Activated naive CD4-positive, alpha-beta T cell treated with anti-CD3 and anti-CD28 coated beads, Interleukin-2, amount 50 U/mL, for 24 hours (primary cell): ENCODE measurements around the gene CUL4A.

ENCODE experiments used
- H3K27ac Mint-ChIP-seq: one replicate; pipeline ENCODE4 v1.8.0; 2021; ENCODE audit warnings: mild to moderate bottlenecking, mixed read lengths
- H3K27me3 Mint-ChIP-seq: one replicate; pipeline ENCODE4 v1.8.0; 2021; ENCODE audit warnings: mixed read lengths
- H3K36me3 Mint-ChIP-seq: one replicate; pipeline ENCODE4 v1.8.0; 2021; ENCODE audit warnings: mixed read lengths
- H3K4me1 Mint-ChIP-seq: one replicate; pipeline ENCODE4 v1.8.0; 2021; ENCODE audit warnings: mixed read lengths
- H3K4me3 Mint-ChIP-seq: one replicate; pipeline ENCODE4 v1.8.0; 2021; ENCODE audit warnings: mild to moderate bottlenecking, mixed read lengths
- H3K9me3 Mint-ChIP-seq: one replicate; pipeline ENCODE4 v1.8.0; 2021; ENCODE audit warnings: mixed read lengths

The CUL4A gene

GRCh38 chr13:113216254-113217048 is 7.0 kb downstream of the CUL4A start:
- peaks cover 27% of the 10 kb centered on the region for H3K4me1 Mint-ChIP-seq
- H3K4me3 Mint-ChIP-seq, result no peak overlapping the region
- H3K36me3 Mint-ChIP-seq, result peaks cover 7% of the 10 kb centered on the region
- H3K9me3 Mint-ChIP-seq, result no peaks in the 10 kb centered on the region
- H3K27me3 Mint-ChIP-seq, result no peaks in the 10 kb centered on the region
- H3K27ac Mint-ChIP-seq, result no peak overlapping the region

DNA sequence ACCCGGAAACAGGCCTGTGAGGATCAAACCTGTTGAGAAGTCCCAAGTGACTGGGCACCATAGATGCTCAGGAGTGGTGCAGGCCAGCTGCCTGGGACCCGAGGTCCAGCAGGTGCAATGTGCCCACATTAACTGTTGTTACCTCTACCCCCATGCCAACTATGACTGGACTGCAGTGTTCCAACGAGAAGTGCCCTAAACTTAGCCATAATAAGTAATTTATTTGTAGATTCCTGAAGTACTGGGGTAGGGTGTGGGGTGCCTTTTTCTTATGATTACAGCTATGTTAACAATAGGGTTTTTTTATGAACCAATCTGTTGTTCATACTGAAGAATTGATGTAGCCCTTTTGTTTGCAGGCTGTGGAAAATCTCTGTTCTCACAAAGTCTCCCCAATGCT is 9.2 kb downstream of the CUL4A start:
- Mint-ChIP-seq H3K27me3 (no peaks in the 10 kb centered on the region), H3K27ac (no peak overlapping the region), H3K4me3 (no peak overlapping the region), H3K4me1 (peaks cover 27% of the 10 kb centered on the region), H3K36me3 (peaks cover 2% of the 10 kb centered on the region), H3K9me3 (no peaks in the 10 kb centered on the region)

DNA sequence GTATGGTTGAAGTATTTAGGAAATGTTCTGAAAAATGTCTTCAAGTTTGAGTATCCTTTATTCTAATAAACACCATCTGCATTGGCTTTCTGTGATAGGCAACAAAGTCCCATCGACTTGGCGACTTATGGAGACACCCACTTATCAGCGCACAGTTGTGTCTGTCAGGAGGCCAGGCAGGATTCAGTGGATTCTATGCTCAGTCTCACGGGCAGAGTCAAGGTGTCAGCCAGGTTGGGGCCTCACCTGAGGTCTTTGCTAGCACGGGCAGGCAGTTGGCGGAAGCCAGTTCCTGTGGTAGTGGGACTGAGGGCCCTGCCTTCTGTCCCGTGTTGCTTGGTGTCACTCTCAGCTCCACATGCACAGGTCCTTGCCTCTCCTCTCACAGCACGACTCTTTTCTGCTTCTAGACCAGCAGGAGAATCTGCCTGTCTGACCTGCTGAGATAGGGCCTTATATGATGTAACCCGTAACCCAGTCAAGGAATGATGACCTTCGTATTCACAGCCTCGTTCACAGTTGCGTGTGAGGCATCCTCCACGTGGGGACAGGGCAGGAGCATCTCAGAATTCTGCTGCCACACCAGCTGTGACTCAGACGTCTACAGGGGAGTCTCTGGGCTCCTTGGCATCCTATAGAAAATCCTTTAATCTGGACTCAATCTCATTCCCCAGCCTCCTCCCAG is 10.0 kb downstream of the CUL4A start:
- Mint-ChIP-seq H3K27me3 (no peaks in the 10 kb centered on the region), H3K9me3 (no peaks in the 10 kb centered on the region), H3K36me3 (peaks cover 2% of the 10 kb centered on the region), H3K27ac (no peak overlapping the region), H3K4me1 (peaks cover 27% of the 10 kb centered on the region), H3K4me3 (no peak overlapping the region)

GRCh38 chr13:113220141-113220598 is 10.8 kb downstream of the CUL4A start:
- no peak overlapping the region for H3K4me3 Mint-ChIP-seq
- no peaks in the 10 kb centered on the region for H3K9me3 Mint-ChIP-seq
- H3K27ac Mint-ChIP-seq, result no peak overlapping the region
- H3K36me3 Mint-ChIP-seq, result peaks cover 2% of the 10 kb centered on the region
- no peaks in the 10 kb centered on the region for H3K27me3 Mint-ChIP-seq
- peaks cover 27% of the 10 kb centered on the region for H3K4me1 Mint-ChIP-seq

- Mint-ChIP-seq H3K9me3 (no peaks in the 10 kb centered on the region), H3K27ac (no peak overlapping the region), H3K4me3 (no peak overlapping the region), H3K4me1 (peaks cover 27% of the 10 kb centered on the region), H3K36me3 (peaks cover 2% of the 10 kb centered on the region), H3K27me3 (no peaks in the 10 kb centered on the region)
Observed at GRCh38 chr13:113220877-113221276, 11.5 kb downstream of the CUL4A start.

GRCh38 chr13:113223070-113223469 is 13.7 kb downstream of the CUL4A start:
- no peaks in the 10 kb centered on the region for H3K27me3 Mint-ChIP-seq
- no peak overlapping the region for H3K4me3 Mint-ChIP-seq
- H3K27ac Mint-ChIP-seq, result no peak overlapping the region
- no peaks in the 10 kb centered on the region for H3K9me3 Mint-ChIP-seq
- H3K36me3 Mint-ChIP-seq, result peaks cover 4% of the 10 kb centered on the region
- peaks cover 23% of the 10 kb centered on the region for H3K4me1 Mint-ChIP-seq

- H3K4me3 Mint-ChIP-seq, result no peak overlapping the region
- H3K36me3 Mint-ChIP-seq, result peaks cover 7% of the 10 kb centered on the region
- H3K9me3 Mint-ChIP-seq, result no peaks in the 10 kb centered on the region
- no peaks in the 10 kb centered on the region for H3K27me3 Mint-ChIP-seq
- peak overlapping the region; percentile 17 for H3K27ac Mint-ChIP-seq
- H3K4me1 Mint-ChIP-seq, result peaks cover 22% of the 10 kb centered on the region
Observed at GRCh38 chr13:113224486-113224885, 15.1 kb downstream of the CUL4A start.

DNA sequence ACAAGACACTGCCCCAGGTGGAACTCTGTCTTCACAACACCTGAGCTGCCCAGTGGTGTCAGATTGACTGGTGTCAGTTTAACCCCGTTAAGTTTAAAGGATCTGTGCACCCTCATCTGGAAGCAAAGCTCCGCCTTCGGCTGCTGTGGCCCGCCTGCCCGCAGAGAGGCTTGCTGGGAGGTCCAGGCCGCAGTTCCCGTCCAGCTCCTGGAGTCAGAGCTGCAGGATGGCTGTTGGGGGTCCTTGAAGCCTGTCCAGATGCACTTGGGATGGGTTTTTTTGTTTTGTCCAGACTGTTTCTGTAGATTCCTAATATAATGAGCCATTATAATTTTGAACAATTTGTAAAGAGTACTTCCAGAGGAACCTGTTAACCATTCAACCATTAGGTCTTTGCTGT is 16.1 kb downstream of the CUL4A start:
- H3K36me3 Mint-ChIP-seq, result peaks cover 8% of the 10 kb centered on the region
- H3K4me3 Mint-ChIP-seq, result no peak overlapping the region
- H3K27me3 Mint-ChIP-seq, result no peaks in the 10 kb centered on the region
- H3K27ac Mint-ChIP-seq, result no peak overlapping the region
- no peaks in the 10 kb centered on the region for H3K9me3 Mint-ChIP-seq
- peaks cover 14% of the 10 kb centered on the region for H3K4me1 Mint-ChIP-seq

DNA sequence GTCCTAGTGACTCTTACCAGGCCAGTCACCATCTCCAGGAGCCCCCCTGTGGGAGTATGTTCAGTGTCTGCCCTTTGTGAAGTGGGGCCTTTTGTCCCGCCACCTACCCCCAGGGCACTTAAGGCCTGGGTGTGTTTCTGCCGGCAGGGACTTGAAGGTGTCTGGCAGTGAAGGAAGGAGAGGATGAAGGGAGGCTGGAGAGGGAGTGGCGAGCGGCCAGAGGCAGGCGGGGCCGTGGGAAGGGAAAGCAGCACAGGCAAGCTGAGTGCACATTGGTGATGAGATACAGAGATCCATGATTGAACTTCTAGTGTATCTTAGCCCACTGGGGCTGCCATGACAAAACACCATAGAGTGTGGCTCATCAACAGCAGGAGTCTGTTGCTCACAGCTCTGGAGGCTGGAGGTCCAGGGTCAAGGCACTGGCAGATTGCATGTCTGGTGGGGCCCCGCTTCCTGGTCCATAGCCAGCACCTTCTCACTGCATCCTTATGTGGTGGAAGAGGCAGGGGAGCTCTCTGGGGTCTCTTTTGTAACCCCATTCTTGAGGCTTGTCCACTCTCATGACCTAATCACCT is 17.5 kb downstream of the CUL4A start:
- H3K9me3 Mint-ChIP-seq, result no peaks in the 10 kb centered on the region
- H3K4me3 Mint-ChIP-seq, result no peak overlapping the region
- no peak overlapping the region for H3K27ac Mint-ChIP-seq
- H3K4me1 Mint-ChIP-seq, result peaks cover 5% of the 10 kb centered on the region
- no peaks in the 10 kb centered on the region for H3K27me3 Mint-ChIP-seq
- peaks cover 8% of the 10 kb centered on the region for H3K36me3 Mint-ChIP-seq

- peaks cover 3% of the 10 kb centered on the region for H3K4me1 Mint-ChIP-seq
- no peak overlapping the region for H3K4me3 Mint-ChIP-seq
- H3K9me3 Mint-ChIP-seq, result no peaks in the 10 kb centered on the region
- H3K36me3 Mint-ChIP-seq, result peaks cover 10% of the 10 kb centered on the region
- no peak overlapping the region for H3K27ac Mint-ChIP-seq
- H3K27me3 Mint-ChIP-seq, result no peaks in the 10 kb centered on the region
Observed at GRCh38 chr13:113229161-113229560, 19.7 kb downstream of the CUL4A start.

DNA sequence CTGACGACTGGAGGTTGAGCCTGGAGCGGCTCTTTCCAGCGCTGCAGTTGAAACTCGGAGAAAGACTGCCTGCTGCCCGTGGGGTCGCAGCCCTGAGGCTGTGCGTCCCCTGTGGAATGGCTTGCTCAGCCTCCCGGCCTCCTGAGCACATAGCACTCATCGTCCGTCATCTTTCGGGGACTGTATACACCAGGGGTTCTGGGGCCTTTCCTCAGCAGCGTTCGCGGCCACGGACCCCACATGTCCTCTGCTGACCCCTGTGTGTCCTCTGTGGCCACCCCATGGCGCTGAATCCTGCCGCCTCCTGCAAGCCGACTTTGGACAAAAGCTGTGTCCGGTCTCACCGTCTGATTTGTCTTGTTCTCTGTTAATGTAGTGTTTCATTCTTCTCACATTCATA is 20.4 kb downstream of the CUL4A start:
- H3K4me1 Mint-ChIP-seq, result peaks cover 3% of the 10 kb centered on the region
- H3K36me3 Mint-ChIP-seq, result peaks cover 11% of the 10 kb centered on the region
- no peak overlapping the region for H3K27ac Mint-ChIP-seq
- H3K4me3 Mint-ChIP-seq, result no peak overlapping the region
- H3K27me3 Mint-ChIP-seq, result no peaks in the 10 kb centered on the region
- H3K9me3 Mint-ChIP-seq, result no peaks in the 10 kb centered on the region

DNA sequence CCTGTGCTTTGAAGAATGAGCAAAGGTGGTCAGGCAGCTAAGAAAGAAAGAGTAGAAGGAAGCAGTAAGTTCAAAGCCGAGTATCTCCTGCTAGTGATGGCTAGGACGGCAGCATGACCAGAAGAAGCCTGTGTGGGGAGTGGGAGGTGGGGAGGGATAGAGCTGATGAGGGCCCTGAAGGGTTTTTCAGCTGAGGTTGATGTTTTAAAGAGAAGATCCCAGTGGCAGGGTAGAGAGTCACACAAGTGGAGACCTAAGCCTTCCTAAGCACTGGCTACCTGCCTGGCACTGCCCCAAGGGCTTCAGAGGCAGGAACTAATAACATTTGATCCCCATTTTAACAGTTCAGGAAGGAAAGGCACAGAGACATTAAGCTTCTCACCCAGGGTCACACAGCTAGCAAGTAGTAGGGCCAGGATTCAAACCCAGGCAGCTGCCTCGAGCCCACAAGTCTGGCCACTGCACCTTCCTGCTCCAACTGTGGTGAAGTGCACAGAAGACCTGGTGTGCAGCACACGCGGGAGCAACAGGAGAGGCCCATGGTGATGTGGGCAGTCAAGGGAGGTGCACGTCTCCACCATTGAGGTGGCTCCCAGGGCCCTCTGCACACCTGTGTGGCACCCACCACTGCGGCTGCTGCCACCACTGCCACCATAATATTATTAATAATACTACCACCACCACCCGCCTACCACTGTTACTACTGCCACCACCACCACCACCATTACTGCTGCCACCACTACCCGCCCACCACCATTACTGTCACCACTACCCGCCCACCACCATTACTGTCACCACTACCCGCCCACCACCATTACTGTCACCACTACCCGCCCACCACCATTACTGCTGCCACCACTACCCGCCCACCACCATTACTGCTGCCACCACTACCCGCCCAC is 22.1 kb downstream of the CUL4A start:
- peaks cover 3% of the 10 kb centered on the region for H3K4me1 Mint-ChIP-seq
- H3K36me3 Mint-ChIP-seq, result peaks cover 19% of the 10 kb centered on the region
- H3K27me3 Mint-ChIP-seq, result no peaks in the 10 kb centered on the region
- no peak overlapping the region for H3K4me3 Mint-ChIP-seq
- no peaks in the 10 kb centered on the region for H3K9me3 Mint-ChIP-seq
- H3K27ac Mint-ChIP-seq, result no peak overlapping the region

DNA sequence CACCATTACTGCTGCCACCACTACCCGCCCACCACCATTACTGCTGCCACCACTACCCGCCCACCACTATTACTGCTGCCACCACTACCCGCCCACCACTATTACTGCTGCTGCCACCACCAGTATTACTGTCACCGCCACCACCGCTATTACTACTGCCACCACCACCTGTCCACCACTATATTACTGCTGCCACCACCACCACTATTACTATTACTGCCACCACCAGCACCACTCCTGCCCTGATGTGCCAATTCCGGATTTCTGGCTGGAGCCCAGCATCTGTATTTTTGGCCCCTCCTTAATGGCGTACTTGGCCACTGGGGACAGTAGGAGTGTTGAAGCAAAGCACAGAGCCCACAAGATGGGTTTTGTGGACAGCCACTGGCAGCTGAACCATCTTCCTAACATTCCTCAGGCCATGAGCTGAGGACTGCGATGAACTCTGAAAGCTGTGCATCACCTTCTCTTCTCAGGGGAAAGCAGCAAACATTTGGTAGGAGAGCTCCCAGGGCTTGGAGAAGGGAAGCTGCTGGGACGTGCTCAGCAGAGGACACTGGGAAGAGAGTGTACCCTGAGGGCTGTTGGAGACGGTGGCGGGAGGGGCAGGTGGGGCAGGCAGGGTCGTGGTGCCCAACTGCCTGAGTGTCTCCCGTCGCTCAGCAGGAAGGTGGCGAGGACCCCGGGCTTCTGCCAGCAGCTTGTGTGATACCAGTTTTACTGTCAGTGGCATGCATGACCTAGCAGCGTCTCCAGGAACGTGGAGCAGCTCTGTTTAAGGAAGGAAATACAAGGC is 23.0 kb downstream of the CUL4A start:
- H3K4me1 Mint-ChIP-seq, result peaks cover 3% of the 10 kb centered on the region
- no peak overlapping the region for H3K27ac Mint-ChIP-seq
- H3K27me3 Mint-ChIP-seq, result no peaks in the 10 kb centered on the region

DNA sequence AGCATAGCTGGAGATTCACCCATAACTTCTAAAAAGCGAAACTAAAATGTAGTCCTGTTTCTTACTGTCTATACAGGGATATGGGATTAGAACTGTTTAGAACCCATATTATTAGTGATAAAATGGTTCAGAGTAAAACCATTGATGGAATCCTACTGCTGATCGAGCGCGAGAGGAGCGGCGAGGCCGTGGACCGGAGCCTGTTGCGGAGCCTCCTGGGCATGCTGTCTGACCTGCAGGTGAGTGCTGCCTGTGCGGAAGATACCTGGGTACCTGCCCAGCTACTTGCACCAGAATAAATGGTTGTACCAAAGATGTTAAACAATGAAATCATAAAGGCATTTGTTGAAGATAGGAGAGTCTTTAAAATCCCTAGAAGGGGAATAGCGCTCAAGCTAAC is 23.7 kb downstream of the CUL4A start:
- H3K27me3 Mint-ChIP-seq, result no peaks in the 10 kb centered on the region
- H3K4me1 Mint-ChIP-seq, result peaks cover 3% of the 10 kb centered on the region
- no peak overlapping the region for H3K4me3 Mint-ChIP-seq
- peaks cover 21% of the 10 kb centered on the region for H3K36me3 Mint-ChIP-seq
- H3K27ac Mint-ChIP-seq, result no peak overlapping the region
- H3K9me3 Mint-ChIP-seq, result no peaks in the 10 kb centered on the region

More for the DNA sequence above, 23.0 kb downstream of the CUL4A start:
- Mint-ChIP-seq H3K4me3 (no peak overlapping the region), H3K9me3 (no peaks in the 10 kb centered on the region), H3K36me3 (peaks cover 19% of the 10 kb centered on the region)

DNA sequence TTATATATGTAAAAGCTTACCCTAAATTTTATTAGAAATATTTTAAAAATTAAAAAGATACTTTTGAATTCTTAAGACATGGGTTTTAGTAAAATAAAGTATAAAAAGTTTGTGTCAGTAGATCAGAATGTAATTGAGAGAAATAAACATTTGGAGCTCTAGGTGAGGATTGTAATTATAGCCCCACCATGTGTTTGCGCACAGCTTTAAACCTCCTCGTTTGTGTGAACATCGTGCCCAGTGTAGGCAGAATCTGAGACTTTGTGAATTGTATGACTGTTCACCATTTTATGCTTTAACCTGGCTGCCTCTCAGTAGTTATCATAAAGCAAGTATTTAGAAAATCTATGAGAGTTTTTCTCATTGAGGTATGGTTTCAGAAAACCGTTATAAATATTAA is 29.1 kb downstream of the CUL4A start:
- H3K9me3 Mint-ChIP-seq, result no peaks in the 10 kb centered on the region
- H3K4me3 Mint-ChIP-seq, result no peak overlapping the region
- H3K36me3 Mint-ChIP-seq, result peaks cover 22% of the 10 kb centered on the region
- H3K27ac Mint-ChIP-seq, result no peak overlapping the region
- H3K27me3 Mint-ChIP-seq, result no peaks in the 10 kb centered on the region
- no peaks in the 10 kb centered on the region for H3K4me1 Mint-ChIP-seq
